Activated CD4-positive, alpha-beta T cell treated with anti-CD3 and anti-CD28 coated beads, Interleukin-2, Interleukin-4, amounts not matched to agents 100 ng/mL and 50 ng/mL, durations not matched to agents 16 hours and 8 hours (primary cell): Measurements from ENCODE around the gene EXOC4.
"Not testable (repeated sequence)": the region's sequence is repeated elsewhere in the genome, so short reads cannot be mapped to it uniquely, and the experiment has no call there.

Experiments
- DNase-seq: peaks from one replicate; pipeline ENCODE4 v3.0.0-alpha.2; 2020; ENCODE audit warnings: low spot score

EXOC4 gene

GRCh38 chr7:134077560-134077959, 824.7 kb downstream of the EXOC4 start:
- DNase-seq: not testable (repeated sequence)

GRCh38 chr7:134078991-134079390, 826.1 kb downstream of the EXOC4 start:
- no peak for DNase-seq

- DNase-seq: no peak
These were observed 828.8 kb downstream of the EXOC4 start for GRCh38 chr7:134081695-134082094.

GRCh38 chr7:134083766-134084487, 831.0 kb downstream of the EXOC4 start:
- DNase-seq: no peak

- no peak for DNase-seq
These were observed 831.7 kb downstream of the EXOC4 start for GRCh38 chr7:134084488-134085144.

- DNase-seq: no peak
These were observed 832.4 kb downstream of the EXOC4 start for GRCh38 chr7:134085311-134085710.

GRCh38 chr7:134086998-134087735, 834.3 kb downstream of the EXOC4 start:
- no peak for DNase-seq

GRCh38 chr7:134088199-134088598, 835.3 kb downstream of the EXOC4 start:
- no peak for DNase-seq

GRCh38 chr7:134089446-134089845, 836.6 kb downstream of the EXOC4 start:
- no peak for DNase-seq

GRCh38 chr7:134098072-134098471, 845.2 kb downstream of the EXOC4 start:
- no peak for DNase-seq

- no peak for DNase-seq
These were observed 848.8 kb downstream of the EXOC4 start for GRCh38 chr7:134101716-134102115.

GRCh38 chr7:134104166-134104565, 851.3 kb downstream of the EXOC4 start:
- no peak for DNase-seq

- no peak for DNase-seq
These were observed 853.0 kb downstream of the EXOC4 start for GRCh38 chr7:134105841-134106240.

GRCh38 chr7:134108802-134109201, 855.9 kb downstream of the EXOC4 start:
- DNase-seq: no peak

GRCh38 chr7:134113655-134114054, 860.8 kb downstream of the EXOC4 start:
- DNase-seq: no peak

GRCh38 chr7:134114992-134115391, 862.1 kb downstream of the EXOC4 start:
- no peak for DNase-seq
